Activated effector memory CD4-positive, alpha-beta T cell treated with anti-CD3 and anti-CD28 coated beads, Interleukin-2, amount 50 U/mL, for 16 hours (primary cell): Measurements from ENCODE around the gene JPH2.
"Not testable (repeated sequence)": the region's sequence is repeated elsewhere in the genome, so short reads cannot be mapped to it uniquely, and the experiment has no call there.

Source experiments
- DNase-seq: peaks from one replicate; pipeline ENCODE4 v3.0.0-alpha.2; 2020

The JPH2 gene

DNA sequence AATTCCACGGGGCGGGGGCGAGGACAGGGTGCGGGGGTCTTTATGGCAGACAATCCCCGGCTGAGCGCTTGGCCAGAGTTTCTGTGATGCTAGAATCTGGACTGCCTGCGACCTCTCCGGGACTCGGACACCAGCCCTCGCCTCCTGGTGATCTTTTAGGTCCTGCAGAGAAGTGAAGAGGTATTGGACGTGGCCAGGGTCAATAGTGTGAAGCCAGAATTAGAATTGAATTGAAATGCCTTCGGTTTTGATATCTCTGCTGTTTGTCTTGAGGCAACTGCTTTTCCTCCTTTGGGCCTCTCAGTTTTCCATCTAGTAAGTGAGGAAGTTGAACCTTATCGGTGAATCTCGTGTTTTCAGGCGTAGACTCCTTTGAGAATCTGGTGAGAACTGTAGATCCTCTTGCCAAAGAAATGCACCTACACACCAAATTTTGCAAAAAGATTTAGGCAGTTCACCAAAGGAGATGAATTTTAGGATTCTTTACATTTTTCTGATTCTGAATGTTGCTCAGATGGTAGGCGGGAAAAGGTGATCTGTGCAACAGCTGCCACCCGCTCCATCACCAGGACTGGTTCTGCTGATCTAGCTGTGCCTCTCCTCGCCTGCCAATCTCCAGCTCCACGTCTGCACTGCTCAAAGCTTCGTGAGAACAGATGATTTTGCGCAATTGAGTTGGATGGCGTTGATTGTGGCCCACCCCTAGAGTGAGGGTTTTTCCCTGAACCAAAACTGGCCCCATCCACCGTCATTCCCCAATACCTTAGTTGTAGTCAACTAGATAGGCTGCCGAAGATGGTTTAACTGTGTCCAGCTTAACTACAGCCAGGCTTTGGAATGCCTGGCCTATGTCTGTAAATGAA is 24.4 kb upstream of the JPH2 start:
- DNase-seq: no peak

DNA sequence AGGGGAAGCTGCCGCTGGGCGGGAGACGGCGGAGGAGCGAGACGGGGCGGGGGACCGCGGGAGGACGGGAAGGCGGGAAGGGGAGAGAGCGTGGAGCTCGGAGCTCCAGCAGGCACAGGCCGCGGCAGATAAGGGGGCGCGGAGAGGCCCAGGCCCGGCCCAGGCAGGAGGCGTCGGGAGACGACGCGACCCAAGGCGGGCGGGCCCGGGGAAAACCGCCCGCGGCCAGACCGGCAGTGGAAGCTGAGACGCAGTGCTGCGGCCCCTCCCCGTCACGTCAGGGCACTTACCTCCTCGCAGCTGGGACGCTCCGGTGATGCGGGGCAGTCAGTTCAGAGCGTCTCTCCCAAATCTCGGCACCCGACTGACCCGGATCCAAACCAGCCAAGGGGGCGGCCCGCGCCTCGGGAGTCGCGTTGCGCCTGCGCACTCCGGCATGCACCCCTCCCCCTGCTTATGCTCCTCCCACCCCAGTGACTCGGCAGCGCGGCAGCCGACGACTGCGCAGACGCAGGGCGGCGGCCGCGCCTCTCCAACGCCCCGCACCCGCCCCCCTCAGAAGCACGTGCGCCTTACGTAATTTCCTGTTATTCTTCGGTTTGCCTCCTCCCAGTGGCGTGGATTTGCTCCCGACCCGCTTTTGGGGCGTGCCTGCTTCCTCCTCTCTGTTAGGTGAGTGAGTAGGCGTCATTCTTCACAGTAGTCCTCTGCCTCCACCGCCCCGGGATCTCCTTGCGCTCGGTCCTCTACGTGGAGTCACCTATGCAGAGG is 23.6 kb upstream of the JPH2 start, which contains the start of gene OSER1:
Gene OSER1, minus strand, starts transcription at position 366 of the 771 bp plus-strand sequence. CDS start 3,814 bp downstream, outside the sequence.
- peak; percentile 99 for DNase-seq

DNA sequence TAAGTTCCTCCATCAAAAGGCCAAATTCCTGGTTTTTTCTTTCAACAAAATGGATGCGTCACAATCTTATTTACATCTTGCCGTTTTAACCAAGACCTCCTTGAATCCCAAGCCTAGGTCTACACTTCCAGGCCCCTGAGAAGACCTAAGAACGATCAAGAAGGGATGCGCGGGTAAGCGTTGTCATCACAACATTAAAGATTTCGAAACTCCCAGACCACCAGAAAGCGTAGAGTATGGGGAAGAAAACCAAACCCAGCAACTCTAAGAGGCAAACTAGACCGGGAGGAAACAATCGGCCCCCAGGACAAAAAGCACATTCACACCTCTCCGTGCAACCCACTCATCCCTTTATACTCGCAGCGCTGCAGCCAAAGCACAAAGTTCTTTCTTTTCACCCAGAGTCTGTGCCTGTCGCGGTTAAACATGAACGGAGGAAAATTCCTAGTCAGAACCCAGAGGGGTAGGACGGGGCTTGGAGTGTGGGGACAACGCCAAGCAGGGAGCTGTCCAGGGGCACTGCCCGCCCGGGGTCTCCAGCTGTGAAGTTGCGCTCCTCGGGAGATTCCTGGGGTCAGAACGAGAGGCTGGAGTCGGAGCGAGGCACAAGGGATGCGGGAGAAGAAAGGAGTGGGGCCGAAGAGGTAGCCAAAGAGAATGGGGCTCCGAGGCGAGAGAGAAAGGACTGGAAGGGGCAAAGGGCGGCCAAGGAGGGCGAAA is 22.9 kb upstream of the JPH2 start:
- peak; percentile 69 for DNase-seq

DNA sequence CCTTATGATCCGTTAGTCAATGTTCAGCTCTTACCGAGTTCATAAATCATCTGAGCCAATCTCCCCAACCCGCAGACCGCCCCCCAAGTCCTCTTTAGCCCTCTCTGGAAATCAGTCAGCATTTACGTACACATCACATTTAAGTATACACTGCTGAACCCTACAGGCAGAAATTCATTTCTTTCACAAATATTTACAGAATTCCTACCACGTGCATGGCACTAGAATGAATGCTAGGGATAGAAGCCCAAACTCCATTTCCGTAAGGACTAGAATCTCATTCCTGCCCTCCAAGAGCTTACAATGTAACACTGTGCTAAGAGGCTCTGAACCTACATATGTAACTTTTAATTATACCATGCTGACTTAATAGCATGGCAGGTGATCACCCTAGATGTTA is 21.8 kb upstream of the JPH2 start:
- DNase-seq: no peak

DNA sequence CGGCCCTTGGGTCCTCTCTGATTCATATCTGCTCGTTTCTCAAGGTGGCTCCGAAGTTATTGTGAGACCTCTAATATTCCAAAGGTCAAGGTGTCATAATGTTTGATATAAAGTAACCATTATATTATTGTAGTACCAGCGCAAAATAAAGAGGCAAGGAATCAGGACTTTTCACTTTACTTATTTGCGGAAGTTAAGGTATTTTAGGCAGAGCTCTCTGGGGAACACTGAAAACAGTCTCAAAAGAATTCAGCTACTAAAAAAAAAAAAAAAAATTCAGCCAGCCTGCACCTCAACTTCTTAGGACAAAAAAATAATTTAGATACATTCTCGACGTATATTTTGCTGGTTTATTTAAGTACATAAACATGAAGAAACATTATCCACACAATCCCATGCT is 21.2 kb upstream of the JPH2 start:
- no peak for DNase-seq

DNA sequence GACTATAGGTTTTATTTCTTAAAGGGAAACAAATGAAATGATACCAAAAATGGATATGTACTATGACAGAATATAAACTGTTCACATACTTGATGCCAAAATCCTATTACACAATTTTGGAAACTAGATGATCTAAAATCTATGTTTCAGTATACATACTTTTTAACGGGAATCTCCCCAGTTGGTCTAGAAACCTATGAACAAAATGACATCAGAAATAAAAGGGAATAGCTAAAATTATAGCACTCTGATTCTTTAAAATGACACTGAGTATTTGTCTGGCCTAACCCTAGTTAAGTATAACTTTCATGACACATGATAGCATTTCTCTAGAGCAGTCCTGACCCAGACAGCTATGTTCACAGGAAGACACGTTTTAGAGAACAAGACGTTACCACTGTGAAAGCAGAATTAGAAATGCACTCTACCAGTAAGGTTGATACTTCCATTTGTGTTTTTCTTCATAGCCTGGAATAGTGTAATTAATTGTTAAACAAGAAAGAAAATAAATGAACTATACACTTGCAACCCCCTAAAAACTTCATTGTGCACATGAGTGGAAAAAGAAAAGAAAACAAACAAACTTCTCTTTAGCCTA is 20.2 kb upstream of the JPH2 start:
- no peak for DNase-seq

DNA sequence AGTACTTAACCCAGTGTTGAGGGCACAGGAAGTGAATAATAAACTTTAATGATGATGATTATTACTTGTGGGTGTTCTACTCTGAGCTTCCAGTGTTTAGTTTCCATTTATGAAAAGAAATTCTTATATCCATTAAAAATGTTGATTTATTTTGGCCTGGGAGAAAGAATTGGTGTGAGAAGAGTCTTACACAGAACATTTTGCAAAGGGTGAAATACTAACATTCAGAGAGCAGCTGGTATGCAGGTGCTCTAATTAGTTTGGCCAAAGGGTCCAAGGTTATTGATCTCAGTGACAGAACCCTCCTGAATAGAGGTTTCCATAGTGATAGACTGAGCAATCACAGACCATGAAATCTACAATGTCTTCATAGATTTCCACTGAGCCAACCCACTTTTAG is 19.1 kb upstream of the JPH2 start:
- DNase-seq: no peak

DNA sequence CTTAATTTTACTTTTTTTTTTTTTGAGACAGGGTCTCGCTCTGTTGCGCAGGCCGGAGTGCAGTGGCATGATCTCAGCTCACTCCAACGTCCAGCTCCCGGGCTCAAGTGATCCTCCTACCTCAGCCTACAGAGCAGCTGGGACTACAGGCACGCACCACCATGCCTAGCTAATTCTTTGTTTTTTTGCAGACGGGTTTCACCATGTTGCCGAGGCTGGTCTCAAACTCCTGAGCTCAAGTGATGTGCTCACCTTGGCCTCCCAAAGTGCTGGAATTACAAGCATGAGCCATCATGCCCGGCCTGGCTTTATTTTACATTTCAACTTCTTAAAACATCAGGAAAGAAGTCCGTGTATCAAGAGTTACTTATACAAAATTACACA is 17.8 kb upstream of the JPH2 start:
- DNase-seq: no peak

DNA sequence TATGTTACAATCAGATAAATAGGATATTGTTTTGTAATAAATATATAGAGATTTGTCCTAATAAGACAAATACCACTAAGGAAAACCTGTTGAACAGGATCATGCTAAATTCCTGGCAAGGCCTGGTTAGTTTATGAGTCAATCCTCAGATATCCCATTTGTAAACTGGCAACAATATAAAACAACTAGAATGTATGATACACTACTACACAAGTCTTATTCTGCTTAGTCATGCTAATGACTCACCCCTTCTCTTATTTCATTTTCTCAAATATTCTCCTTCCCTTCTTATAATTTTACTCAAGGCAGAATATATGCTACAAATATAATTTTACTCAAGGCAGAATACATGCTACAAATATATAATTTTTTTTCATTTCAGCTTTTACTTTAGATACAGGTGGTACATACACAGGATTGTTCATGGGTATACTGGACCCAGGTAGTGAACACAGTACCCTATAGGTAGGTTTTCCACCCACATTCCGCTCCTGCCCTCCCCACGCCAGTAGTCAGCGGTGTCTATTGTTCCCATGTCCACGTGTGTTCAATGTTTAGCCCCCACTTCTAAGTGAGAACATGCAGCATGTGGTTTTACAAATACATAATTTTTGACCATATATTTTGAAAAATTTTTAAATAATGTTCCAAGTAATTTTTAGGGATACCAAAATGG is 17.3 kb upstream of the JPH2 start:
- DNase-seq: no peak

DNA sequence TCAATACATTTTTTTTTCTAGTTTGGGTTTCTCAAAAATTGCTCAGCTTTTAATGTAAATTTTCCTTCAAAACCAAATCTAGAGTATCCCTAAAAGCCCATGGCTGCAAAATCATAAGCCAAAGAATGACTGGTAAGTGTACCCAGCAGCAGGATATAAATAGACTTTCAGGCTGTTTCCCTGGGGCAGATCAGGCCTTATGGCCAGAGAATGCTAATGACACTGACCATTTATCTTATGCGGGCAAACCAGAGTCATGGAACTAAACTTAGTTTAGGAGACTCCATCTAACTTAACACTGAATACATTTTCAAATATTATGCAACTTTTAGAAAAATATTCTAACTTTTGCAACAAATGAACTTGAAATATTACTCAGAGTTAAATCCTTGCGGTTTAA is 16.2 kb upstream of the JPH2 start:
- no peak for DNase-seq

DNA sequence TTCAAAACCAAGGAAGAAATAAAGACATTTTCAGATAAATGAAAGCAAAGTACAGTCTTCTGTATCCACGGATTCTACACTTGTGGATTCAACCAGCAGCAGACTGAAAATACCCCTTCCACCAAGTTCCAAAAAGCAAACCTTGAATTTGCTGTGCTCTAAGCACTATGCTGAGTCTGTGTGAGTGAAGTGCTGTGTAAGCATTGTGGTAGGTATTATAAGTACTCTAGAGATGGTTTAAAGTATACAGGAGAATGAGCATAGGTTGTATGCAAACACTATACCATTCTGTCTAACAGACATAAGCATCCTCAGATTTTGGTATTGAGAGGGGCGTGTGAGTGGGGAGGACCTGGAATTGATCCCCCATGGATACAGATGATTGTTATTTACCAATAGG is 14.0 kb upstream of the JPH2 start:
- DNase-seq: no peak

DNA sequence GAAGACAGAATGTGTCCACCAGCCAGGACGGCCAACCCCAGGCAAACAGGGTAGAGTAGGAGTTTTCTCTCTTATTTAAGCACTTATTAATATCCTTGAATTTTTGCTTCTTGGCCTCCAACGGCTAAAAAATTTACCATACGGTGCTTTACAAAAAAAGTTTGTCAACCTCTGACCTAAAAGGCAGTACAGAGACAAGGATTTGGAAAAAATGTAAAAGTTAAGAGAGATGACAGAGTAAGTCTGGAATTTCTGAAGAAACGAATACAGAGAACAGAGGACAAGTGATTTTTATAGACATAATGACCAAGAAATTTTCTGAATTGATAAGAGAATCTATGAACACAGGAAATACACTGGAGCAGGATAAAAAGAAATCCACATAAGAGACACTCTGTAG is 13.4 kb upstream of the JPH2 start:
- DNase-seq: no peak

DNA sequence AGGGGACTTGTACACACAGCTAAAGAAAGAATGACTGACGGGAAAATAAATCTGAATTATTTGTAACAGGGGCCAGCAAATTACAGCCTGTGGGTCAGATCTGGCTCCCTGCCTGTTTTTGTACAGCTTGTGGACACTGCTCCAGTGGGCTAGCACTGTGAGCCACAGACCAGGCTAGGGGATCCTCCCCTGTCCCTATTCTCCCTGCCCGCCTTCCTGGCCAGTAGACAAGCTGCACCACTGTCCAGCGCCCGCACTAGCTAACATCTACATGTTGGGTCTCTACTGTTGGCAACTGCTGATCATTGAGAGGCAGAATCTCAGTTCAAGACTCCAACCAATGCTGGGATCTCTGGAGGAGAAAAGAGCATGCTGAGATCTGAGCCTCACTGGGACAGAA is 12.9 kb upstream of the JPH2 start:
- DNase-seq: no peak

DNA sequence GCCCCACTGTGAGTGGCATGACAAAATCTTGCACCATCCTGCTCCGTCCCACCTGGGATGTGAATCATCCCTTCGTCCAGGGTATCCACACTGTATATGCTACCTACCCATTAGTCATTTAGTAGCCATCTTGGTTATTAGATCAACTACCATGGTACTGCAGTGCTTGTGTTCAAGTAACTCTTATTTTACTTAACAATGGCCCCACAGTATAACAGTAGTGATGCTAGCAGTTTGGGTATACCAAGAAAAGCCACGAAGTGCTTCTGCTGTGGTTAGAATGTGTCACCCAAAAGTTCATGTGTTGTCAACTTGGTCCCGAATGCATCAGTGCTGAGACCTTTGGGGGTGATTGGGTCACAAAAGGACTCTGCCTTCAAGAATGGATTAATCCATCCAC is 11.9 kb upstream of the JPH2 start:
- DNase-seq: no peak

DNA sequence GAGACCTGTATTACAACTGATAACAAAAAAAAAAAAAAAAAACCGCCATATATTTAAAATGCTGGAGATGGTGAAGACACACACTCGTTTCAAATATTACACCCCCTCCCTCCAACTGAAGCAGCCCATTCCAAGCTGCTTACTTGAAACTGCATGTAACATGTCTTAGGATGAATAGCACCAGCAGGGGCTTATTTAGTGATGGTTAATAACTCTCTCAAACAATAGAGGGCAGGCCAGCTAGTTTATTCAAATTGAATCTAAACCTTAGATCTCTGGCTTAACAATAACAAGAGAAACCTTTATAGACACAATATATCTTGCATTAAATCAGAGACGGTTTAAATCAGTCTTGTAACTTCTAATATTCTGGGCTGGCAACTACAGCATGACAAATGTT is 9.3 kb upstream of the JPH2 start:
- DNase-seq: no peak

DNA sequence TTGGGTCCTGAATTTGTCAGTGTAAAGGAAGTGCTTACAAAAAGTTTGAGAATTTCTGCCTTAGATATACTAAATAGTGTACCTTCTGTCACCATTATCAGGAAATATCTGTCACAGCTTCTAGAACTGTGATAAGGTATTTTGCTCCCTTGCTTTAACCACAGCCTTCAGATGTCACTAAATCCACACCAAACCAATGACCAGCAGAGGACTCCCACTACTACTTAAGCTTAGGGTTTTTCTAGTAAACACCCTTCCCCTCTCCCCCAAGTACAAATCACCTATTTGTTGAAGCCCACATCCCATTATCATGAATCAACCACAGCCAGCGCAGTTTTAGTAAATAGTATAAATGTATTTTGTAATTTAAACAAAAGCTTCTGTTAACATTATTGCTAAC is 8.6 kb upstream of the JPH2 start:
- no peak for DNase-seq

DNA sequence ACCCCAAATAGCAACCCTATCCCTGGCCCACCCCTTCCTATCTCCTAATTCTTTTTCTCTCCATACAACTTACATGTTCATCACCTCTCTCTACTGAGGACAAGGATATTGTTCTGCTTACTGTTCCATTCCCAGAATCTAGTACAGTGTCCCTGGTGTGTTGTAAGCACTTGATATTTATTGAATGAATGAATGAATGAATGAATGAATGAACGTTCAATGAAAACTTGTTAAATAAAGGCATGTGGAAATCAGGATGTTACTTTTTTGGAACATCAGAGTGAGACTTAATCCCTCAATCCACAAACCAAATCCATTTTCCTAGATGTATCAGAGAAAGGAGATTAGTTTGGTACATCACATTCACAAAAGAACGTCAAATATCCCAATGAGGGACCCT is 6.8 kb upstream of the JPH2 start:
- no peak for DNase-seq

DNA sequence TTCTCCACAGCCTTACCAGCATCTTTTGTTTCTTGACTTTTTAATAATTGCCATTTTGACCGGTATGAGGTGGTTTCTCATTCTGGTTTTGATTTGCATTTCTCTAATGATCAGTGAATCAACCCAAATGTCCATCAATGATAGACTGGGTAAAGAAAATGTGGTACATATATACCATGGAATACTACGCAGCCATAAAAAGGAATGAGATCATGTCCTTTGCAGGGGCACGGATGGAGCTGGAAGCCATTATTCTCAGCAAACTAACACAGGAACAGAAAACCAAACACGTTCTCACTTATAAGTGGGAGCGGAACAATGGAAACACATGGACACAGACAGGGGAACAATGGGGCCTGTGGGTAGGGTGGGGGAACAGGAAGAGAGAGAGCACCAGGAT is 4.7 kb upstream of the JPH2 start:
- not testable (repeated sequence) for DNase-seq

DNA sequence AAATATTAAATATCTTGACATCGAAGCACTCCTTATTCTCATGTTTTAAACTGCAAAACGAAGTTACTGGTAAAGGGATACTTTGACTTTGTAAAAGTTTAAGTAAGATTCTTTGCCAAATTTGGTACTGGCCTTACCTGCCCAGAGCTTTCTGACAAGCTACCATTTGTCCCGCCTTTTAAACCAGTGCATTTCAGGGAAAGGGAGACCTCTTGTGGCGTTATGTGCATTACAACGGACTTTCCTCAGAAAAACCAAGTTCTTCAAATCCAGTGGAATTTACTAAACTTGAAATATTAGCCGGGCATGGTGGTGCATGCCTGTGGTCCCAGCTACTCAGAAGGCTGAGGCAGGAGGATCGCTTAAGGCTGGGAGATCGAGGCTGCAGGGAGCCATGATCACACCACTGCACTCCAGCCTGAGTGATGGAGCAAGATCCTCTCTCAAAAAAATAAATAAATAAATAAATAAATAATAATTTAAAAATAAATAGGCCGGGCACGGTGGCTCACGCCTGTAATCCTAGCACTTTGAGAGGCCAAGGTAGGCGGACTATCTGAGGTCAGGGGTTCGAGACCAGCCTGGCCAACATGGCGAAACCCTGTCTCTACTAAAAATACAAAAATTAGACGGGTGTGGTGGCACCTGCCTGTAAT is 3.3 kb upstream of the JPH2 start:
- DNase-seq: peak; percentile 66

DNA sequence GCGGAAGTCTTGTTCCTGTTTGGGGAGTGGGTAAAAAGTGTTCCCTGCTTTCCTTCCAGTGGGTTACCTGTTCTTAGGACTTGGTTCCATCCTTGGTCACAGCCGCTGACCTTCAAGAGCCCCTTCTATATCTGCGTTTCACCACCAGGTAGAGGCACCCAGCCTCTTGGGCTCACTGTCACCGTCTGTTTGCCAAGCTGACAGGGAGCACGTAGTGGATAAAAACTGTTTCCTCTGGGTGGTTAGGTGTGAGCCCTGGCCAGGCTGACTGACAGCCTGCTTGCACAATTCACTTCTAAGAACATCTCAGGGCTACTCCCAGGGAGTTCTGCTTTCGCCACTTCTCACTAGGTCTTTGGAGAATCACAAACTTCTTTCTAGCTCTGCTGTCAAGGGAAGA is 1.8 kb upstream of the JPH2 start:
- DNase-seq: no peak

DNA sequence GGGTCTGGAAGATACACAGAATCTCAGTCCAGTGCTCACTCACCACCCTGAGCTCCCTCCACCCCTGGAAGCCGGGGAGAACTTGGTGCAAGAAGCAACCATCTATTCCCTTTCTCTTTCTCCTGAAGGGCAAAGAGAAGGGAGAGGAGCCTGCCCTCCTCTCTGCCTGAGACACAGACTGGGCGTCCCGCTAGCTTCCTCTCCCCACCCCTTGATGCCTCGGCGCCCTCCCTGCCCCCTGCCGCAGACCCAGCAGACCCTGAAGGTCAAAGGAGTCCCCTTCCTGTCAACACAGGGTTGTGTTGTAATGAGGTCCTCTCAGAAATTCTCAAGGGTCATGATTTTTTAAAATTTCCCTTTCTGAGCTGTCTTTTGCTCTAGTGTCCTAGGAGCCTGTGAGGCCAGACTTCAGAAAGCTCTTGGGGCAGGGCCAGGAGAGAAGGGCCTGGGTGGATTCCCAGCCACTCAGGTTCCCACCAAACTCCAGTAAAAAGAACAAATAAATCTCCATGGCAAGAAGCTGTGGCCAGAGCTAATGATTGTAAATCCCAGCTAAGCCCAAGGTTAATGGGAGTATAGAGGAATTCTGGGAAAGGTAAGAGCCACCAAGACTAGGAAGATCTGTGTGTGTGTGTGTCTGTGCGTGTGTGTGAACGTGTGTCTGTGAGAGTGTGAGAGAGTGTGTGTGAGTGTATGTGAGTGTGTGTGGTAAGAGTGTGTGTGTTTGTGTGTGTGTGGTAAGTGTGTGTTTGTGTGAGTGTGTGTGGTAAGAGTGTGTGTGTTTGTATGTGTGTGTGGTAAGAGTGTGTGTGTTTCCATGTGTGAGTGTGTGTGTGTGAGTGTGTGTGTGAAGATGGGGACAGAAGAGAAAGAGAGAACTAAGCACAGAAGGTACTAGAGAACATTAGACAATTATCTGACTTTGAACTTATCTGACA is 1.1 kb upstream of the JPH2 start:
- no peak for DNase-seq
